ENCODE data around the gene KLF5.
"Not testable (repeated sequence)": the region's sequence is repeated elsewhere in the genome, so short reads cannot be mapped to it uniquely, and the experiment has no call there.

The KLF5 gene

DNA sequence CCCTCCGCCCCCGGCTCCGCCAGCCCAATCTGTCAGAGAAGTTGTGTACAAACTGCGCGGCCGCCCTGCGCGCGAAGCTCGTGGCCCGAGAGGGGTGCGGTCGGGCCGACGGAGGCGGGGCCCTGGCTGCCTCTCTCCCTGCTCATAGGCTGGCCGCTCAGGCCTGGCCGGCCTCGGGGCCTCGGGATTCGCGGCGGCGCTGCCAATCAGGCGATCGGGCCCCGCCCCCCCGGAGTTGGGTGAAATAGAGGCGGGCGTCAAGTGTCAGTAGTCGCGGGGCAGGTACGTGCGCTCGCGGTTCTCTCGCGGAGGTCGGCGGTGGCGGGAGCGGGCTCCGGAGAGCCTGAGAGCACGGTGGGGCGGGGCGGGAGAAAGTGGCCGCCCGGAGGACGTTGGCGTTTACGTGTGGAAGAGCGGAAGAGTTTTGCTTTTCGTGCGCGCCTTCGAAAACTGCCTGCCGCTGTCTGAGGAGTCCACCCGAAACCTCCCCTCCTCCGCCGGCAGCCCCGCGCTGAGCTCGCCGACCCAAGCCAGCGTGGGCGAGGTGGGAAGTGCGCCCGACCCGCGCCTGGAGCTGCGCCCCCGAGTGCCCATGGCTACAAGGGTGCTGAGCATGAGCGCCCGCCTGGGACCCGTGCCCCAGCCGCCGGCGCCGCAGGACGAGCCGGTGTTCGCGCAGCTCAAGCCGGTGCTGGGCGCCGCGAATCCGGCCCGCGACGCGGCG is at the start of gene KLF5:
TSS of gene KLF5 (plus strand) at position 270 of the 724 bp plus-strand sequence. CDS start at position 593, 323 bp downstream.
- peak within 1 kb of the TSS; percentile 83 for H3K4me3 ChIP-seq (ENCODE audit: low read length)
- TF ChIP-seq ZNF274 (IDR thresholded peaks at IDR 0.05; ENCODE audit: low read depth, low read length): no peak

DNA sequence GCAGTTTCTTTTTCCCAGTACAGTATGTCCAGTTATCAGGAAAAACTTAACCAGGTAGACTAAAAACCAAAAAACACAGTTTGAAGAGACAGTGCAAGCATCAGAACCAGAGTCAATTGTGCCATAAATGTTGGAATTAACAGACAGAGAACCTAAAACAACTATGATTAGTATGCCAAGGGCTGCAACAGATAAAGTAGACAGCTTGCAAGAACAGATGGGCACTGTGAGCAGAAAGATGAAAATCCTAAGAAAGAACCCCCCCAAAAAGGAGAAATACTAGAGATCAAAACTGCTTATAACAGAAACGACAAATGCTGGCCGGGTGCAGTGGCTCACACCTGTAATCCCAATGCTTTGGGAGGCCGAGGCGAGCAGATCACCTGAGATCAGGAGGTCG is 47.1 kb upstream of the KLF5 start:
- H3K4me3 ChIP-seq (ENCODE audit: low read length): no peak overlapping the region
- no peak for TF ChIP-seq ZNF274 (IDR thresholded peaks at IDR 0.05; ENCODE audit: low read depth, low read length)

DNA sequence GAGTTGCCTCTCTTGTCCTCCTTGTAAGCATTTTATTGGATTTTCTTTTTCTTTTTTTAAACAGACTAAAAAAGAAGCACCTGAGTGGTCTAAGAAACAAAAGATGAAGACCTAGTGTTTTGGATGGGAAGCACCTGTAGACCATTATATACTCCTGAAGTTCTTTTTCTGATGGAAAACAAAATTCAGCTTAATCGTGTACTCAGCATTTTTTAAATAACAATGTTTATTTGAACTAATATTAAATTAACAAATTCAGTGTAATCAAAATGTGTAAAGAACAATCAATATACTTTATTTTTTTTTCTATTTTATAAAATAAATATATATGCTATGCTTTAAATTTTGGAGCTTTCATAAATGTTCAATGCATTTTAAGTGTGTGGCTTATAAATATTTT is 43.0 kb upstream of the KLF5 start:
- no peak for TF ChIP-seq ZNF274 (IDR thresholded peaks at IDR 0.05; ENCODE audit: low read depth, low read length)
- no peak overlapping the region for H3K4me3 ChIP-seq (ENCODE audit: low read length)

DNA sequence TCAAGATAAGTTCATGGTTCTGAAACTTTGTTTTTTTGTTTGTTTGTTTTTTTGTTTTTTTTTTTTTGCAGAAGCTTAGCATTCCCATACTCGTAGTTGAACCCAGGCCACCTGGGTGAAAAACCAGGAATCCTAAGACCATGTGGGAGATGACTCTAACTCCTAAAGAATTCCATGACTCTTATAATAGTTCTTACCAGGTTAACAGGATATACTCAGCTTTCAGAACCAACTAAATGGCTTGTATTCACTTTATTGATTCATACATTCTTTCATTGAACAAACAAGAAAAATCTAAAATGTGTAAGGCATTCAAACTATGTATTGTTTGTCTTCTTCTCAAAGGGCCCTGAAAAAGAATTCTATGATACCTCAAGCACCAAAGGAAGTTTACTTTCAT is 40.5 kb upstream of the KLF5 start:
- no peak for TF ChIP-seq ZNF274 (IDR thresholded peaks at IDR 0.05; ENCODE audit: low read depth, low read length)

DNA sequence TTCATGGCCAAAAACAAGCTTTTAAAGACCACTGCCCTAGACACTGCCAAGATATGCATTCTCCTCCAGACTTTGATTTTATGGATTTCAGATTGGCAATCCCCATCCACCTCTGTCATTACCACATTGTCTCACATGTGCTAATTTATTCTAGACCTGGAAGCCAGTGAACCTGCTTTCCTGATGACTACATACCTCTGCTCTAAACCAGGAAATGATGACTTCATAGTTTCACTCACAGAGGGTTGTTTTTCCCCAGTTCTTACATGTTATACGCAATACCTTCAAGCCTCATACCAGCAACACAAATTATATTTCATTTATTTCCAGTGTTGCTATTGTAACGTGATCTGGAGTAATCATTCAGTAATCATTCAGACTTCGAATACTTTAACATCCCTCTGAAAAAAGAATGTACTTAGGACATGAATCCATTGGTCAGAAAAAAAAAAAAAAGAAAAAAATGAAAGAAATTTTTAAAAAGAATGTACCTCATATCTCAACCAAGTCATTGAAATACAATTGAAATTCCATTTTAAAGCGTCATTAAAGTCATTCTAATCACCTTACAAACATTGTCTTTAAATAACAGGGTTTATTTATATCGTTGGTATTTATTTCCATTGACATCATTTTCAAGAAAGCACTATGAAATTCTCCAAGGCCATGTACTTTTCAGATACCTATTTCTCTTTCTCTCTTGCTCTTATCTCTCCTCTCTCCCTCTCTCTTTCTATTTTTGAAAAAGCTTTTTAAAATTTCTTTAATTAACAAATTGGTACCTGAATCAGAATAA is 33.4 kb upstream of the KLF5 start:
- no peak for TF ChIP-seq ZNF274 (IDR thresholded peaks at IDR 0.05; ENCODE audit: low read depth, low read length)
- H3K4me3 ChIP-seq (ENCODE audit: low read length): no peak overlapping the region

More for the DNA sequence above, 40.5 kb upstream of the KLF5 start:
- H3K4me3 ChIP-seq (ENCODE audit: low read length): no peak overlapping the region

DNA sequence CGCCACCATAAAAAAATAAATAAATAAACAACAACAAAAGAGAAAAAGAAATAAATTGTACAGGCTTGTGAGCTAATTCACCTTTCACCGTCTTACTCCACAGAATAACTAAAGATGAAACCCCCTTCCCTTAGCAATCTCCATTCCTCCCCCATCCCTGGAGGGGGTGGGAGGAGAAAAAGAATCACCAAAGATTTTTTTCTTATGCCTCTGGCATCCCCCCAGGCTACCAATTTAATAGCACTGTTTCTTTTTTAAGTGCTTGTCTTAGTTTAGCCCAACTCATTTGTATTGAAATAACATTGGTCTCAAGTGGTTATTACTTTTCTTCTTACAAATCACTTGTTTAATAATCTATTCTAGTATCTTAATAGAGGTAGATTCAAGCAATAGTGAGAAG is 23.9 kb upstream of the KLF5 start:
- H3K4me3 ChIP-seq (ENCODE audit: low read length): no peak overlapping the region
- TF ChIP-seq ZNF274 (IDR thresholded peaks at IDR 0.05; ENCODE audit: low read depth, low read length): no peak

DNA sequence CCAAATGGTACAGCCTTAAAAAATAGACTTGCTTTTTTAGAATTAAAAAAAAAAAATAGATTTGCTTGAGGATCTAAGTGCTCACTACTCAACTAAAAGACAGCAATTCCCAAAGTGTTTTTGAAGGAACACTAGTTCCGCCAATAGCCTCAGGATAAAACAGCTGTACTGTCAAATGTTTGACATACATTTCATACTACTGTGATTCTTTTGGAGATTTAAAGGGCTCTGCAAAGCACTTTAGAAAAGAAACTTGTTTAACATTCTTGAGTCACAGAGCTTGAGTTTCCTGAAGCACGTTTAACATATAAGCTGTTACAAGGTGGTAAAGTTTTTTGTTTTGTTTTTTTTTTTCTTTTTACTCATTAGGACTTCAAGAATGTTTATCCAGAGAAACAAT is 23.1 kb upstream of the KLF5 start:
- TF ChIP-seq ZNF274 (IDR thresholded peaks at IDR 0.05; ENCODE audit: low read depth, low read length): no peak
- H3K4me3 ChIP-seq (ENCODE audit: low read length): no peak overlapping the region

DNA sequence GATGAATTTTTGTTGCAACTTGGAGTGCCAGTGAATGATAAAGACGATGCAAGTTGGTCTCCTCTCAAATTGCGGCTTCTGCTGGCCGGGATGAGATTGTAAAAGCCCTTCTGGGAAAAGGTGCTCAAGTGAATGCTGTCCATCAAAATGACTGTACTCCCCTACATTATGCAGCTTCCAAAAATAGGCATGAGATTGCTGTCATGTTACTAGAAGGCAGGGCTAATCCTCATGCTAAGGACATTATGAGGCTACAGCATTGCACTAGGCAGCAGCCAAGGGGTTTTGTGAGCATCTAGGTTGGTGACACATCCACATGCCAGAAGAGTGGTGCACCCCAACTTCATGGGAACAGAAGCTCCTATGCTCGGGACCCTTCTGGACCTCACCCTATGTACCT is 22.2 kb upstream of the KLF5 start:
- TF ChIP-seq ZNF274 (IDR thresholded peaks at IDR 0.05; ENCODE audit: low read depth, low read length): no peak

DNA sequence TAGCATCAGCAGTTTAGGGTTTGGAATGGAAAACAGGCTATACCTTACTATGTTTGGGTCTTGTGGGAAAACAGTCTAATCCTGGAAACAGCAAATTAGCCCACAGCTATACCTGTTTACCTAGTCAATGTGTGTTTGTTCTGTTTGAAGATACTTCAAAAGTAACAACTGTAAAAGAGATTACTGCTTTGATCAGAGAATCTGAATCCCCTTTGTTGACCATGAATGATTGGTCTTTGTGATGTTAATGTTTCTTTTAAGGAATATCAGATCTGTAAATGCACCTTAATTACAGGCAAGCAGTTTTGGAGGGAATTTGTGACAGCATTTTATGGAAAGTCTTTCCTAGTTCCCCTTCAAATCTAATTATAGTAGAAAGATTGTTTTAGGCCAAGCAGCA is 20.7 kb upstream of the KLF5 start:
- no peak overlapping the region for H3K4me3 ChIP-seq (ENCODE audit: low read length)
- TF ChIP-seq ZNF274 (IDR thresholded peaks at IDR 0.05; ENCODE audit: low read depth, low read length): no peak

More for the DNA sequence above, 22.2 kb upstream of the KLF5 start:
- no peak overlapping the region for H3K4me3 ChIP-seq (ENCODE audit: low read length)

DNA sequence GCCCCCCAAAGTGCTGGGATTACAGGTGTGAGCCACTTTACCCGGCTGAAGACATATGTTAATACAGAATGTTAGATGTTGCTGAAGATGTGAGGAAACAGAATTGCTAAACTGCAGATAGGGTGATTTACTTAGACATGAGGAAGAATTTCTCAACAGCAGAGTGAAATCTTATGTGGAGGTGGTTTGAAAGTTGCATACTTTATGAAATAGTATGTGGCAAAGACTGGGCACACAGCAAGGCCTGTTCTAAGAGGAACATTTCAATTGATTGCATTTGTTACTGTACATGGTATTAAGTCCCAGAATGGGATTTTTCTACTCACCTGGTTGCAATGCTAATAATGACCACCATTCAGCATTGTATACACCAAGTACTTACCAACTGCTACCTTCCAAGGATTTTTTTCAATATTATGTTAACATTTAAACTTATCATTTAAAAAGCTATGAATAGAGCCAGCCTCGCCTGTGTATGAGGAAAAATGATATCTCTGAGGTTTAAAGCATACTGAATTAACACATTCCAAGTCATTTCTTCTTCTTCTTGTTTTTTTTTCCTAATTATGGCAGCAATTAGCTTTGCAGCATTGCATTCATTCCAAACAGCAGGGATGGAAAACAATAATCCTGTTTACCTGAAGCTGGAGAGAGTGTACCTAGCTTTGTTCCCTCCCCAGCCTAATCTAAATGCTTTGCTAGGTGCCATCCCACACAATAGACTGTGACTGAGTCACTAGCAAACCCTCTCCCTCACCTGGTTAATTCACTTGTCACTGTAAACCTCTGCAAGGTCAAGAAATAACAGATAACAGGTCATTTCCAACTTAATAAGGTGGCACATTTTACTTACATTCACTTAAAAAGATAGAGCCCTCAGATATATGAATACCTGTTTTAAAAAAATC is 19.4 kb upstream of the KLF5 start:
- no peak for TF ChIP-seq ZNF274 (IDR thresholded peaks at IDR 0.05; ENCODE audit: low read depth, low read length)
- no peak overlapping the region for H3K4me3 ChIP-seq (ENCODE audit: low read length)

DNA sequence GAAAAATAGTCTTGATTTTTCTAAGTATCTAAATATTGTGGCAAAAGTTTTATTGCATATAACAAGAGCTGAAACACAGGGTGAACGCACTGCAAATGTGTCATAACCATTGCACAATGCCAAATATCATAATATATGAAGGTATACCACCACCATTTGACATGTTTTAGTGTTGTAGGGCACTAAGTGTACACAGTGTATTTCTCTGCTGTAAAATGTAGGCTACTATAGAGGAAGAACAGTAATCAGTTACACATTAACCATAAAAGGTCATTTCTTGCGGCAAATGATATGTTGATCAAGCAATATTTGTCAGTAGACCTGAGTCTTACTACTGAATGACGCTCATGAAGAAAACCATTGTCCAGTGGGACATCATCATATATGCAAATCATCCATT is 18.3 kb upstream of the KLF5 start:
- TF ChIP-seq ZNF274 (IDR thresholded peaks at IDR 0.05; ENCODE audit: low read depth, low read length): no peak
- H3K4me3 ChIP-seq (ENCODE audit: low read length): no peak overlapping the region

DNA sequence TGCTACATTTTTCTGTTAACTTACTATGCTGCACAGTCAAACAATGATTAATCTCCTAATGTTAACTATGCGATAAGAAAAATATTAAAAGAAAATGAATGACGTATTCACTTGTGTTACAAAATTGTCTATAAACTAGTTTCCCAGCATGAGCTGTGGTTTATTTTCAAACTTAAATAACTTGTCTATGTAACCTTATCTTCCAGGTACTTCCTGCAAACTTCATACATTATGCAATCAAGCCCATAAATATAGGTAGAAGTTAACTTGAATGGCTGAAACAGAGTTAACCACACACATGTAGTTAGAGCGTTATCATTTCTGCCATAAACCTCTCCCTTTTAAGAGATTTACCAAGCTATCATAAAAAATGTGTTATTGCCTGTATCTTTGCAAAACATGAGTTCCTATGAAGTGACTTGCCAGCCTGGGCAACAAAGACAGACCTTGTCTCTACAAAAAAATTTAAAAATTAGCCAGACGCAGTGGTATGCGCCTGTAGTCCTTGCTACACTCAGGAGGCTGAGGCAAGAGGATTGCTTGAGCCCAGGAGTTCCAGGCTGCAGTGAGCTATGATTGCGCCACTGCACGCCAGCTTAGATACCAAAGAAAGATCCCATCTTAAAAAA is 17.7 kb upstream of the KLF5 start:
- H3K4me3 ChIP-seq (ENCODE audit: low read length): no peak overlapping the region
- TF ChIP-seq ZNF274 (IDR thresholded peaks at IDR 0.05; ENCODE audit: low read depth, low read length): no peak

DNA sequence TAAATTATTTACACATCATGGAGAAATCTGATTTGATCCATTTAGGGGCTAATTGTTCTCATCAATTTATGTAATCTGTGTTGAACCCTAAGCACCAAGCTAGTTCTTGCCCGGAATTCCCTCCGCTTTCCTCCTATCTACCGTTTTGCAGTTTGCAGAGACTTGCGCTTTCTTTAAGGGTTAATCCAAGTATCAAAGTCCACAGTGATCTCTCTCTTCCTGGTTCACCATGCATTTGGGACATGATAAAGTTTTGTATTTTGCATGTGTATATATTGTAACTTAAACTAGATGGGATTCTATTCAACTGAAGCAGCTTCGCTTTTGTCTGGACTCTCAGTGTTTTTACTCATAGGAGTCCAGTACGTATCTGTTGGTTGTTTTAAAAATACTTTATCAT is 13.8 kb upstream of the KLF5 start:
- no peak overlapping the region for H3K4me3 ChIP-seq (ENCODE audit: low read length)
- no peak for TF ChIP-seq ZNF274 (IDR thresholded peaks at IDR 0.05; ENCODE audit: low read depth, low read length)

DNA sequence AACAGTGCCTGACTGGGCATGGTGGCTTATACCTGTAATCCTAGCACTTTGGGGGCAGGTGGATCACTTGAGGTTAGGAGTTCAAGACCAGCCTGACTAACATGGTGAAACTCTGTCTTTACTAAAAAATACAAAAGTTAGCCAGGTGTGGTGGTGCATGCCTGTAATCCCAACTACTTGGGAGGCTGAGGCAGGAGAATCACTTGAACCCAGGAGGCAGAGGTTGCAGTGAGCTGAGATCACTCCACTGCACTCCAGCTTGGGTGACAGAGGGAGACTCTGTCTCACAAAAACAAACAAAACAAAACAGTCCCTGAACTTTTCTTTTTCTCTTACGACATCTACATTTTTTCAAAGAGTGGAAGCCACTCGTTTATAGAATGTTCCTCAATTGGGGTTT is 10.2 kb upstream of the KLF5 start:
- H3K4me3 ChIP-seq (ENCODE audit: low read length): not testable (repeated sequence)

Data from GM08714 (cell line).